Astrocyte of the cerebellum (primary cell): ENCODE data around the gene CITED1.
"Not testable (repeated sequence)": the region's sequence is repeated elsewhere in the genome, so short reads cannot be mapped to it uniquely, and the experiment has no call there.

ENCODE experiments used
- DNase-seq: peaks from one replicate; pipeline ENCODE4 v3.0.0-alpha.2; 2011; ENCODE audit warnings: low read depth
- H3K4me3 ChIP-seq: 2 replicates; pipeline ENCODE4 v1.5.1; 2011; ENCODE audit warnings: mild to moderate bottlenecking, low read depth, low read length, moderate library complexity
- CTCF ChIP-seq: IDR thresholded peaks from 2 replicates; pipeline ENCODE4 v1.5.1; 2012; ENCODE audit warnings: low read length, low read depth, moderate library complexity, mild to moderate bottlenecking; ENCODE audit errors: missing control alignments
- in situ Hi-C: cut with HindIII; loops from 2 replicates; pipeline ENCODE4 v1.10.0; 2017; ENCODE audit warnings: low sequenced_read_pairs

Gene CITED1

GRCh38 chrX:72346302-72346949, 40.7 kb upstream of the CITED1 start:
- H3K4me3 ChIP-seq: no peak overlapping the region
- no peak for DNase-seq
- in situ Hi-C loops: no loop called here
- TF ChIP-seq CTCF: no peak

- in situ Hi-C loops: no loop called here
- no peak for TF ChIP-seq CTCF
- DNase-seq: no peak
These were observed 34.9 kb upstream of the CITED1 start for GRCh38 chrX:72340626-72341025.

GRCh38 chrX:72340041-72340440, 34.3 kb upstream of the CITED1 start:
- in situ Hi-C loops: no loop called here
- no peak for DNase-seq
- H3K4me3 ChIP-seq: no peak overlapping the region
- no peak for TF ChIP-seq CTCF

More at GRCh38 chrX:72340626-72341025, 34.9 kb upstream of the CITED1 start:
- no peak overlapping the region for H3K4me3 ChIP-seq

GRCh38 chrX:72330131-72330530, 24.4 kb upstream of the CITED1 start:
- DNase-seq: no peak
- TF ChIP-seq CTCF: no peak
- H3K4me3 ChIP-seq: no peak overlapping the region
- in situ Hi-C loops: no loop called here

GRCh38 chrX:72326605-72327300, 21.0 kb upstream of the CITED1 start:
- no peak overlapping the region for H3K4me3 ChIP-seq
- in situ Hi-C loops: no loop called here
- DNase-seq: no peak
- no peak for TF ChIP-seq CTCF

- H3K4me3 ChIP-seq, DNase-seq, in situ Hi-C loops: not testable (repeated sequence)
These were observed 13.9 kb upstream of the CITED1 start for GRCh38 chrX:72319651-72320050.

GRCh38 chrX:72317139-72317538, 11.4 kb upstream of the CITED1 start:
- no peak for DNase-seq
- no peak for TF ChIP-seq CTCF
- in situ Hi-C loops: no loop called here
- no peak overlapping the region for H3K4me3 ChIP-seq
